ENCODE results near the gene INSL3. TPM values are rescaled to one million over a fixed set of nuclear protein-coding genes. Genes with fewer than 3 reads are reported as not detected.

INSL3 gene
- polyA plus RNA-seq, 3 donors: 0.25 to 1.7 (median 0.64) TPM

- Histone ChIP-seq H3K4me2 (replicated peaks; ENCODE audit: extremely low read depth, low read length, poor library complexity, severe bottlenecking) (no peak overlapping the region), H3K4me1 (ENCODE audit: control insufficient read depth in 1 of 2, insufficient read depth in 2 of 2, low read length in 2 of 2) (peaks cover 12 to 17% of the 10 kb centered on the region in 2 donors), H3K27me3 (ENCODE audit: control insufficient read depth in 2 of 2, insufficient read depth in 2 of 2, low read length in 2 of 2) (no peaks in the 10 kb centered on the region), H3K36me3 (replicated peaks in 1 of 2; ENCODE audit: control insufficient read depth in 1 of 2, insufficient read depth in 2 of 2, low read length in 2 of 2) (peaks cover 2 to 6% of the 10 kb centered on the region in 2 donors), H3K27ac (ENCODE audit: low read depth in 1 of 2, low read length in 2 of 2) (no peak overlapping the region), H3K79me2 (ENCODE audit: insufficient read depth, low read length) (no peaks in the 10 kb centered on the region), H3K9ac (ENCODE audit: insufficient read depth, low read length, poor library complexity, severe bottlenecking) (no peak overlapping the region), H4K20me1 (ENCODE audit: insufficient read depth, low read length) (no peaks in the 10 kb centered on the region), H3K4me3 (replicated peaks in 1 of 3; ENCODE audit: low read depth in 2 of 3, low read length in 3 of 3) (no peak overlapping the region), H2AFZ (ENCODE audit: insufficient read depth, low read depth, low read length, poor library complexity, severe bottlenecking) (no peak overlapping the region), H3K9me3 (replicated peaks in 1 of 2; ENCODE audit: control insufficient read depth in 1 of 2, insufficient read depth in 1 of 2, low read length in 2 of 2) (no peaks in the 10 kb centered on the region)
- H3K36me3 Mint-ChIP-seq: peaks cover 12 to 23% of the 10 kb centered on the region in 2 donors
- intact Hi-C loops (cut with micrococcal nuclease): no loop called here
- 88% methylated on average over 5 of the region's 8 CpGs for WGBS (ENCODE audit: insufficient coverage)
- DNase-seq: no peak
- H3K4me1 Mint-ChIP-seq: peaks cover 11% of the 10 kb centered on the region
- H3K27me3 Mint-ChIP-seq (ENCODE audit: low read depth in 3 of 3): peaks cover 4 to 9% (median 5%) of the 10 kb centered on the region in 3 donors
- no peak for TF ChIP-seq CTCF (IDR thresholded peaks at IDR 0.05)
- H3K9me3 Mint-ChIP-seq: peaks cover 0 to 3% (median 0%) of the 10 kb centered on the region in 7 donors
- H3K27ac Mint-ChIP-seq: no peak overlapping the region
- H3K4me3 Mint-ChIP-seq: no peak overlapping the region
Observed at GRCh38 chr19:17824339-17824738, 3.0 kb upstream of the INSL3 start.

DNA sequence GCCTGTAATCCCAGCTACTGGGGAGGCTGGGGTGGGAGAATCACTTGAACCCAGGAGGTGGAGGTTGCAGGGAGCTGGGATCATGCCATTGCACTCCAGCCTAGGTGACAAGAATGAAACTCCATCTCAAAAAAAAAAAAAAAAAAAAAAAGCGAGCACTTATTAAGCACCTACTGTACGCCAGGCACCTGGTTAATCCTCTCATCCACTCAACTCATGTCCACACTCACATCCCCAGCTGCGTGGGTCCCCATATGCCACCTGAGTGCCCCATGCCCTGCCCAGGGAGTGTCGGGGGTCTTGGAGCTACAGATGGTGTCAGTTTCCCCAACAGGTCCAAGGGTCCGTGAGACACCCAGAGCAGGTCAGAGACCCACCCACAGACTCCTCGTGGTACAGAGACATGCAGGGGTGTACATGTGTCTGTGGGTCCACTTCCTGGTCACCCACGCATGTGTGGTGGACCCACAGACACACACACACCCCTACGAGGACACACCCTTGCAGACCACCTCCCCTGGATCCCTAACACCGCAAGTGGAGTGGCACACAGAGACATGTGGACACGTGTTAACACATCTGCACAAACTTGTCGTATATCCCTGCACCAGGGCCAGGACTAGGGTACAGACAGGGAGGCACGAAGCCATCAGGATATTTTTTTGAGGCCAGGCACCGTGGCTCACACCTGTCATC is 3.5 kb downstream of the INSL3 start:
- no peak overlapping the region for H3K4me2 ChIP-seq (replicated peaks; ENCODE audit: extremely low read depth, low read length, poor library complexity, severe bottlenecking)
- no peak for DNase-seq
- Mint-ChIP-seq H3K27ac (no peak overlapping the region), H3K9me3 (peaks cover 0 to 1% (median 0%) of the 10 kb centered on the region in 7 donors), H3K4me1 (no peaks in the 10 kb centered on the region), H3K27me3 (ENCODE audit: low read depth in 3 of 3) (peaks cover 4 to 16% (median 8%) of the 10 kb centered on the region in 3 donors), H3K36me3 (no peaks in the 10 kb centered on the region), H3K4me3 (no peak overlapping the region)
- no peaks in the 10 kb centered on the region for H4K20me1 ChIP-seq (ENCODE audit: insufficient read depth, low read length)
- H3K27ac ChIP-seq (ENCODE audit: low read depth in 1 of 2, low read length in 2 of 2): no peak overlapping the region
- intact Hi-C loops (cut with micrococcal nuclease): no loop called here
- no peaks in the 10 kb centered on the region for H3K9me3 ChIP-seq (replicated peaks in 1 of 2; ENCODE audit: control insufficient read depth in 1 of 2, insufficient read depth in 1 of 2, low read length in 2 of 2)
- no peak for TF ChIP-seq CTCF (IDR thresholded peaks at IDR 0.05)
- H3K27me3 ChIP-seq (ENCODE audit: control insufficient read depth in 2 of 2, insufficient read depth in 2 of 2, low read length in 2 of 2): no peaks in the 10 kb centered on the region
- H3K9ac ChIP-seq (ENCODE audit: insufficient read depth, low read length, poor library complexity, severe bottlenecking): no peak overlapping the region
- 93% methylated on average over 10 of the region's 13 CpGs for WGBS (ENCODE audit: insufficient coverage)
- no peak overlapping the region for H3K4me3 ChIP-seq (replicated peaks in 1 of 3; ENCODE audit: low read depth in 2 of 3, low read length in 3 of 3)
- no peaks in the 10 kb centered on the region for H3K36me3 ChIP-seq (replicated peaks in 1 of 2; ENCODE audit: control insufficient read depth in 1 of 2, insufficient read depth in 2 of 2, low read length in 2 of 2)
- H2AFZ ChIP-seq (ENCODE audit: insufficient read depth, low read depth, low read length, poor library complexity, severe bottlenecking): no peak overlapping the region
- no peaks in the 10 kb centered on the region for H3K4me1 ChIP-seq (ENCODE audit: control insufficient read depth in 1 of 2, insufficient read depth in 2 of 2, low read length in 2 of 2)
- no peaks in the 10 kb centered on the region for H3K79me2 ChIP-seq (ENCODE audit: insufficient read depth, low read length)

All from CD14-positive monocyte (primary cell).